Fibroblast of pulmonary artery (primary cell): ENCODE measurements around the gene GPR142.
A peak's percentile ranks its signal among the peaks of the same experiment; 100 is the strongest.

Experiments
- DNase-seq: peaks from one replicate; pipeline ENCODE4 v3.0.0-alpha.2; 2010; ENCODE audit warnings: low read depth
- H3K4me3 ChIP-seq: replicated peaks from 2 replicates; pipeline ENCODE4 v1.5.1; 2011; ENCODE audit warnings: low read depth, mild to moderate bottlenecking, control low read depth, low read length, moderate library complexity
- TF ChIP-seq, protein P1 (sequence below): IDR thresholded peaks from 2 replicates; pipeline ENCODE4 v1.5.1; 2011; ENCODE audit warnings: mild to moderate bottlenecking, control low read depth, low read length, inconsistent platforms; ENCODE audit errors: missing control alignments

GPR142 gene

DNA sequence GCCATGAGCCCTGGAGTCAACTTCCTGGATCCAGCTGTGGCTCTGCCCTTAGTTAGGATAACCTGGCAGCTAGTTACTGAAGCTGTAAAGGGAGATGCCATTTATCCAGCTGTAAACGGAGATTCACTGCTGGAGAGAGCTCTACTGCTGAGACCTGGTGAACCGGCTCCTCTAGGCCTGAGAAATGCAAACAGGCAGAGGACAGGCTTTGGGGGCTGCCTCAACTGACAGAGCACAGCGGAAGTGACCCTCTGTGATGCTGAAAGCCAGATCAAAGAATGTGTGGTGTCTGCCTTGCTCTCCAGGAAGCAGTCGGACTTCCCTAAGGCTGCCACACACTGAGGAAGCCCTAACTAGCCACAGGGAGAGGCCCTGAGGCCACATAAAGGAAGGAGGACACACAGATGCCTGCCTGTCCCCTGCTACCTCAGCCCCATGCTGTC, 42.7 kb downstream of the GPR142 start:
- TF ChIP-seq, protein P1, sequence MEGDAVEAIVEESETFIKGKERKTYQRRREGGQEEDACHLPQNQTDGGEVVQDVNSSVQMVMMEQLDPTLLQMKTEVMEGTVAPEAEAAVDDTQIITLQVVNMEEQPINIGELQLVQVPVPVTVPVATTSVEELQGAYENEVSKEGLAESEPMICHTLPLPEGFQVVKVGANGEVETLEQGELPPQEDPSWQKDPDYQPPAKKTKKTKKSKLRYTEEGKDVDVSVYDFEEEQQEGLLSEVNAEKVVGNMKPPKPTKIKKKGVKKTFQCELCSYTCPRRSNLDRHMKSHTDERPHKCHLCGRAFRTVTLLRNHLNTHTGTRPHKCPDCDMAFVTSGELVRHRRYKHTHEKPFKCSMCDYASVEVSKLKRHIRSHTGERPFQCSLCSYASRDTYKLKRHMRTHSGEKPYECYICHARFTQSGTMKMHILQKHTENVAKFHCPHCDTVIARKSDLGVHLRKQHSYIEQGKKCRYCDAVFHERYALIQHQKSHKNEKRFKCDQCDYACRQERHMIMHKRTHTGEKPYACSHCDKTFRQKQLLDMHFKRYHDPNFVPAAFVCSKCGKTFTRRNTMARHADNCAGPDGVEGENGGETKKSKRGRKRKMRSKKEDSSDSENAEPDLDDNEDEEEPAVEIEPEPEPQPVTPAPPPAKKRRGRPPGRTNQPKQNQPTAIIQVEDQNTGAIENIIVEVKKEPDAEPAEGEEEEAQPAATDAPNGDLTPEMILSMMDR, result no peak
- H3K4me3 ChIP-seq, result no peak overlapping the region
- DNase-seq, result no peak

DNA sequence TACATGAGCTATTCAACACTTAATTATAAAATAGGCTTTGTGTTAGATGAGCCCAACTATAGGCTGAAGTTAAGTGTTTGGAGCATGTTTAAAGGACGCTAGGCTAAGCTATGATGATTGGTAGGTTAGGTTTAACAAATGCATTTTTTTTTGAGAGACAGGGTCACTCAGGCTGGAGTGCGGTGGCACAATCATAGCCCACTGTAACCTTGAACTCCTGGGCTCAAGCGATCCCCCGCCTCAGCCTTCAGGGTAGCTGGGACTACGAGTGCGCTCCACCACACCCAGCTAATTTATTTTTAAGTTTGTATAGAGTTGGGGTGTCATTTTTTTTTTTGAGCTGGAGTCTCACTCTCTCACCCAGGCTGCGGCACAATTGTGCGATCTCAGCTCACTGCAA, 45.3 kb downstream of the GPR142 start:
- no peak overlapping the region for H3K4me3 ChIP-seq
- TF ChIP-seq, protein P1, result no peak
- DNase-seq, result no peak

DNA sequence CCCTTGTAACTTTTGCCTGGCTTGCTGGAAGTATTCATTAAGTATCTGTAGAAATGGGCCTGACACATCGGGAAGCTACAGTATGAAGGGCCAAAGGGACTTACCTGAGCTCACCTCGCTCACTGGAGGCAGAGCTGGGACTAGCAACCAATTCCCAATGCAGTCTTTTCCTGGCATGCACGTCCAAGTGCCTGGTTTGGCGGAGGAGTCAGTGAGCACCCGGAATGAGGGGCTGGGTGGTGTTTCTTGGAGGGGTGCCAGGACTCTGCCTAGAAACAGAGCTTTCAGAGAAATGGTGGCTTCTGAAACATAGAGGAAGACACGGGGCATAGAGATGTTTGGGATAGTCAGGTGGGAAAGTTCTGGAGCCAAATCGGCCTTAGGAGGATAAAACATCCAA, 46.2 kb downstream of the GPR142 start:
- no peak overlapping the region for H3K4me3 ChIP-seq
- TF ChIP-seq, protein P1, result no peak
- no peak for DNase-seq

DNA sequence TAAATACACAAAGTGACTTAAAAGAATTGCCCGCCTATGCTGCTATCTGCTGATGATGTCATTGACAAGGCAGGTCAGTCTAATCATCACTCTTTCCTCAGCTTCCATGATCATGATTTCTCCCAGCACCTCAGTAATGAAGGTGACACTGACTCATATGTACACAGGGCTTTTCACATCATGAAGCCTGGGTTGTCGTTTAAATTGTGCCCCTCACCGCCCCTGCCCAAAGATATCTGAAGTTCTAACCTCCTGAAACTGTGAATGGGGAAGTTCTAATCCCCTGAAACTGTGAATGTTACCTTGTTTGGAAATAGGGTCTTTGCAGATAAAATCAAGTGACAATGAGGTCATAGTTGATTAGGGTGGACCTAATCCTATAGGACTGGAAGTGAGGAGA, 47.2 kb downstream of the GPR142 start:
- no peak for DNase-seq
- H3K4me3 ChIP-seq, result no peak overlapping the region
- TF ChIP-seq, protein P1, result no peak

DNA sequence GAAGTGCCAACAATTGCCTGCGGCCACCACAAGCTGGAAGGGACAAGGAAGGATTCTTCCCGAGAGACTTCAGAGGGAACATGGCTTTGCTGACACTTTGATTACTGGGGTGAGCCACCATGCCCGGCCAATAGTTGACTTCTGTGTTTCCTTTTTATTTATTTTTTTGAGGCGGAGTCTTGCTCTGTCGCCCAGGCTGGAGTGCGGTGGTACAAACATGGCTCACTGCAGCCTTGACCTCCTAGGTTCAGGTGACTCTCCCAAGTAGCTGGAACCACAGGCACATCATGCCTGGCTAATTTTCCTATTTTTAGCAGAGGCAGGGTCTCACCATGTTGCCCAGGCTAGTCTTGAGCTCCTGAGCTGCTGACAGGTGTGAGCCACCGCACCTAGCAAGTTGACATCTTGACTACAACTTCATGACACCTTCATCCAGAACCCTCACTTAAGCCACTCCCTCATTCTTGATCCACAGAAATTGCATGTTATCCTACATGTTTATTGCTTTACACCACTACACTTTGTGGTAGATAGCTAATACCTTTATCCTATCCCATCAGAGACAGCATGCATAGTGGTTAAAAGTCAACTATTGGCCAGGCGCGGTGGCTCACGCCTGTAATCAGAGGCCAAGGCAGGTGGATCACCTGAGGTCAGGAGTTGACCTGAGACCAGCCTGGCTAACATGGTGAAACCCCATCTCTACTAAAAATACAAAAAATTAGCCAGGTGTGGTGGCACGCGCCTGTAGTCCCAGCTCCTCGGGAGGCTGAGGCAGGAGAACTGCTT, 48.5 kb downstream of the GPR142 start:
- no peak overlapping the region for H3K4me3 ChIP-seq
- TF ChIP-seq, protein P1, result no peak
- no peak for DNase-seq

GRCh38 chr17:74417178-74418045, 50.1 kb downstream of the GPR142 start:
- no peak overlapping the region for H3K4me3 ChIP-seq
- TF ChIP-seq, protein P1, result no peak
- DNase-seq, result peak; percentile 33
